Measurements from ENCODE around the gene TMEM132D. TPM values are rescaled to one million over a fixed set of nuclear protein-coding genes. Genes with fewer than 3 reads are reported as not detected.

TMEM132D gene
- total and polyA plus RNA-seq, 2 donors (not counting 3 experiments of a cell fraction or from before 2014, with no cell fraction given): not detected

DNA sequence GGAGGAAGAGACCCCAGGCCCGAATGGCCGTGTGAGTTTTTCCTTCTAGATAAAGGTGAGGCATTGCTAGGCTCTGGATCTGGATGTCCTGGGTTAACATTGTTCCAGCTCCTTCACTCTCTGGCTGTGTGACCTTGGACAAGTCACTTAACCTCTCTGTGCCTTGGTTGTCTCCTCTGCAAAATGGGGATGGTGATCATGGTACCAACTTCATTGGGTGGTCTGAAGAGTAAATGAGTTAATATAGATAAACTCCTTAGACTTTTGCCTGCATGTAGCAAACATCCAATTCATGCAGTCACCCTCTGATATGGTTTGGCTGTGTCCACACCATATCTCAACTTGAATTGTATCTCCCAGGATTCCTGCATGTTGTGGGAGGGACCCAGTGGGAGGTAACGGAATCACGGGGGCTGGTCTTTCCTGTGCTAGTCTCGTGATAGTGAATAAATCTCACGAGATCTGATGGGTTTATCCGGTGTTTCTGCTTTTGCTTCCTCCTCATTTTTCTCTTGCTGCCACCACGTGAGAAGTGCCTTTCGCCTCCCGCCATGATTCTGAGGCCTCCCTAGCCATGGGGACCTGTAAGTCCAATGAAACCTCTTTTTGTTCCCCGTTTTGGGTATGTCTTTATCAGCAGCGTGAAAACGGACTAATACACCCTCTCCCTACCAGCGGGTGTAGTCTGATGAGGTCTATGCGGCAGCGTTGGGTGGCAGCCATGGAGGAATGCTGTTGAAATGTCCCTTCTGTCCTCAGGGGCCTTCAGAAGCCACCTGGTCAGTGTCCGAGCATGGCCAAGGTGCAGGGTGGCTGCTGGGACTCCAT, 794.4 kb downstream of the TMEM132D start:
- FAIRE-seq (no peak), DNase-seq (ENCODE audit: low read depth, low spot score) (no peak)
- Histone ChIP-seq H3K9me1 (replicated peaks; ENCODE audit: control insufficient read depth, extremely low read depth, insufficient read depth, low read length) (no peaks in the 10 kb centered on the region), H3K36me3 (ENCODE audit: control insufficient read depth in 2 of 2, extremely low read depth in 1 of 2, insufficient read depth in 2 of 2, low read length in 2 of 2) (no peaks in the 10 kb centered on the region), H3K4me2 (ENCODE audit: insufficient read depth, low read length) (no peak overlapping the region), H3K4me1 (ENCODE audit: control insufficient read depth, extremely low read depth, insufficient read depth, low read length) (no peaks in the 10 kb centered on the region), H3K79me2 (ENCODE audit: control insufficient read depth, insufficient read depth, low read length) (no peaks in the 10 kb centered on the region), H3K27ac (ENCODE audit: insufficient read depth, low read depth, low read length) (no peak overlapping the region), H2AFZ (ENCODE audit: low read depth, low read length) (no peak overlapping the region), H4K20me1 (replicated peaks; ENCODE audit: control insufficient read depth, extremely low read depth, insufficient read depth, low read length) (no peaks in the 10 kb centered on the region), H3K9me3 (replicated peaks; ENCODE audit: control insufficient read depth, insufficient read depth, low read length) (peaks cover 7% of the 10 kb centered on the region), H3K9ac (replicated peaks; ENCODE audit: extremely low read depth, insufficient read depth, low read length) (no peak overlapping the region), H3K4me3 (replicated peaks in 1 of 3; ENCODE audit: insufficient read depth in 1 of 3, low read depth in 1 of 3, low read length in 3 of 3) (no peak overlapping the region), H3K27me3 (ENCODE audit: control insufficient read depth in 2 of 2, insufficient read depth in 2 of 2, low read length in 2 of 2) (no peaks in the 10 kb centered on the region)
- ChIA-PET CTCF (no interaction called here), POLR2A (no interaction called here)
- no peak for TF ChIP-seq MYC (IDR thresholded peaks at IDR 0.05; ENCODE audit: low read depth, low read length)
- TF ChIP-seq, protein P1, sequence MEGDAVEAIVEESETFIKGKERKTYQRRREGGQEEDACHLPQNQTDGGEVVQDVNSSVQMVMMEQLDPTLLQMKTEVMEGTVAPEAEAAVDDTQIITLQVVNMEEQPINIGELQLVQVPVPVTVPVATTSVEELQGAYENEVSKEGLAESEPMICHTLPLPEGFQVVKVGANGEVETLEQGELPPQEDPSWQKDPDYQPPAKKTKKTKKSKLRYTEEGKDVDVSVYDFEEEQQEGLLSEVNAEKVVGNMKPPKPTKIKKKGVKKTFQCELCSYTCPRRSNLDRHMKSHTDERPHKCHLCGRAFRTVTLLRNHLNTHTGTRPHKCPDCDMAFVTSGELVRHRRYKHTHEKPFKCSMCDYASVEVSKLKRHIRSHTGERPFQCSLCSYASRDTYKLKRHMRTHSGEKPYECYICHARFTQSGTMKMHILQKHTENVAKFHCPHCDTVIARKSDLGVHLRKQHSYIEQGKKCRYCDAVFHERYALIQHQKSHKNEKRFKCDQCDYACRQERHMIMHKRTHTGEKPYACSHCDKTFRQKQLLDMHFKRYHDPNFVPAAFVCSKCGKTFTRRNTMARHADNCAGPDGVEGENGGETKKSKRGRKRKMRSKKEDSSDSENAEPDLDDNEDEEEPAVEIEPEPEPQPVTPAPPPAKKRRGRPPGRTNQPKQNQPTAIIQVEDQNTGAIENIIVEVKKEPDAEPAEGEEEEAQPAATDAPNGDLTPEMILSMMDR (IDR thresholded peaks at IDR 0.05; ENCODE audit: extremely low read depth in 1 of 2, insufficient read depth in 1 of 2, low read depth in 1 of 2, low read length in 2 of 2): no peak
- no peak for TF ChIP-seq EZH2 (IDR thresholded peaks at IDR 0.05; ENCODE audit: borderline replicate concordance, low read depth, low read length, severe bottlenecking)
- no peak for TF ChIP-seq POLR2A (IDR thresholded peaks at IDR 0.05; ENCODE audit: low read depth, low read length)
- no peak for TF ChIP-seq FOS (IDR thresholded peaks at IDR 0.05; ENCODE audit: borderline replicate concordance, insufficient read depth, low read length)
- TF ChIP-seq POLR2AphosphoS5 (IDR thresholded peaks at IDR 0.05; ENCODE audit: insufficient read depth, low read depth, low read length): no peak
- no peak for TF ChIP-seq JUN (IDR thresholded peaks at IDR 0.05; ENCODE audit: borderline replicate concordance, insufficient read depth, insufficient read length, low read depth)
- TF ChIP-seq, protein P2, sequence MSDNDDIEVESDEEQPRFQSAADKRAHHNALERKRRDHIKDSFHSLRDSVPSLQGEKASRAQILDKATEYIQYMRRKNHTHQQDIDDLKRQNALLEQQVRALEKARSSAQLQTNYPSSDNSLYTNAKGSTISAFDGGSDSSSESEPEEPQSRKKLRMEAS (IDR thresholded peaks at IDR 0.05; ENCODE audit: insufficient read depth, insufficient read length): no peak
- TF ChIP-seq GATA2 (IDR thresholded peaks at IDR 0.05; ENCODE audit: insufficient read depth, insufficient read length, low read depth, low read length): no peak
- intact Hi-C loops (cut with micrococcal nuclease) (no loop called here), dilution Hi-C loops (cut with MboI; ENCODE audit: extremely low pct_ligation_motif_present, low sequenced_read_pairs) (no loop called here)
- BruUV-seq (replicated peaks): no TSS peak
